Measurements from ENCODE around the gene REXO4. TPM values are rescaled to one million over a fixed set of nuclear protein-coding genes. Genes with fewer than 3 reads are reported as not detected.
A peak's percentile ranks its signal among the peaks of the same experiment; 100 is the strongest.

The REXO4 gene
- total and polyA plus RNA-seq, 10 of the 15 experiments (the other 5 are each of a cell fraction or from before 2014, with no cell fraction given) = 2.7 to 43.9 (median 30.5) TPM

DNA sequence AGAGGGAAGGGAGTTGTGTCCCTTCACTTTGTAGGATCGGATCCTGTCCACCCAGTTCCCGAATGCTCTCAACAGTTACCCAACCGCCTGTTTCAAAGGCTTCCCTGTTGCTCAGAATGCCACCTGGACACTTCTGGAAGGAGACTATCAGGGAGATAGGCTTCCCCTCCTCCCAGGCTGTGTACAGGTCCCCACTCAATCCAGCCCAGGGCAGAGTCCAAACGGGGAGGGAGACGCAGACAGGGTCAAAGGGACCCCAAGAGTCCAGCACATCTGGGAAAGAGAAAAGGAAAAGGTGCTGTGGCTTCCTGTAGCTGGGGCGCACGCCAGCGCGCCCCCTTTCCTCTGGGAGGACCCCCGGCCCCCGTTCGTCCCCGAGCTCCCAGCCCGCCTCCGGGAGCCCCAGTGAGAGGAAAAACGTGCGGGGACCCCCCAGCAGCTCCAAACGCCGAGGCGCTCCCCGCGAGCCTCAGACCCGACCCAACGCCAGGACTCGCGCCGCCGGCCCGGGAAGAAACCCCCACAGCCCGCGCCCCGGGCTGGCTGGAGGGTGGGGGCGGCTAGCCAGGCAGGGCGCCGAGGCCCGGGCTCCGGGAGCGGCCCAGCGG, 42.6 kb downstream of the REXO4 start (continued):
- TF ChIP-seq SUPT20H (IDR thresholded peaks at IDR 0.05; ENCODE audit: borderline replicate concordance, control insufficient read depth, low read depth, low read length) (no peak), EGR1 (IDR thresholded peaks at IDR 0.05; ENCODE audit: borderline replicate concordance in 1 of 2, low read depth in 2 of 2, low read length in 2 of 2) (no peak), ZZZ3 (IDR thresholded peaks at IDR 0.05; ENCODE audit: control insufficient read depth, insufficient read length, low read depth) (no peak), YY1 (IDR thresholded peaks at IDR 0.05; ENCODE audit: low read depth, low read length) (no peak), TAF1 (IDR thresholded peaks at IDR 0.05; ENCODE audit: borderline replicate concordance, low read depth, low read length) (no peak), CHD2 (IDR thresholded peaks at IDR 0.05; ENCODE audit: borderline replicate concordance, low read depth, low read length) (no peak), MEF2A (IDR thresholded peaks at IDR 0.05; ENCODE audit: insufficient read depth, low read depth, low read length) (no peak), NFXL1 (IDR thresholded peaks at IDR 0.05; ENCODE audit: borderline replicate concordance) (no peak), NFIC (IDR thresholded peaks at IDR 0.05; ENCODE audit: low read depth, low read length) (no peak), CEBPB (IDR thresholded peaks at IDR 0.05; ENCODE audit: borderline replicate concordance in 1 of 2, low read depth in 2 of 2, low read length in 2 of 2) (no peak), YBX1 (IDR thresholded peaks at IDR 0.05) (no peak)
- TF ChIP-seq, protein P1, sequence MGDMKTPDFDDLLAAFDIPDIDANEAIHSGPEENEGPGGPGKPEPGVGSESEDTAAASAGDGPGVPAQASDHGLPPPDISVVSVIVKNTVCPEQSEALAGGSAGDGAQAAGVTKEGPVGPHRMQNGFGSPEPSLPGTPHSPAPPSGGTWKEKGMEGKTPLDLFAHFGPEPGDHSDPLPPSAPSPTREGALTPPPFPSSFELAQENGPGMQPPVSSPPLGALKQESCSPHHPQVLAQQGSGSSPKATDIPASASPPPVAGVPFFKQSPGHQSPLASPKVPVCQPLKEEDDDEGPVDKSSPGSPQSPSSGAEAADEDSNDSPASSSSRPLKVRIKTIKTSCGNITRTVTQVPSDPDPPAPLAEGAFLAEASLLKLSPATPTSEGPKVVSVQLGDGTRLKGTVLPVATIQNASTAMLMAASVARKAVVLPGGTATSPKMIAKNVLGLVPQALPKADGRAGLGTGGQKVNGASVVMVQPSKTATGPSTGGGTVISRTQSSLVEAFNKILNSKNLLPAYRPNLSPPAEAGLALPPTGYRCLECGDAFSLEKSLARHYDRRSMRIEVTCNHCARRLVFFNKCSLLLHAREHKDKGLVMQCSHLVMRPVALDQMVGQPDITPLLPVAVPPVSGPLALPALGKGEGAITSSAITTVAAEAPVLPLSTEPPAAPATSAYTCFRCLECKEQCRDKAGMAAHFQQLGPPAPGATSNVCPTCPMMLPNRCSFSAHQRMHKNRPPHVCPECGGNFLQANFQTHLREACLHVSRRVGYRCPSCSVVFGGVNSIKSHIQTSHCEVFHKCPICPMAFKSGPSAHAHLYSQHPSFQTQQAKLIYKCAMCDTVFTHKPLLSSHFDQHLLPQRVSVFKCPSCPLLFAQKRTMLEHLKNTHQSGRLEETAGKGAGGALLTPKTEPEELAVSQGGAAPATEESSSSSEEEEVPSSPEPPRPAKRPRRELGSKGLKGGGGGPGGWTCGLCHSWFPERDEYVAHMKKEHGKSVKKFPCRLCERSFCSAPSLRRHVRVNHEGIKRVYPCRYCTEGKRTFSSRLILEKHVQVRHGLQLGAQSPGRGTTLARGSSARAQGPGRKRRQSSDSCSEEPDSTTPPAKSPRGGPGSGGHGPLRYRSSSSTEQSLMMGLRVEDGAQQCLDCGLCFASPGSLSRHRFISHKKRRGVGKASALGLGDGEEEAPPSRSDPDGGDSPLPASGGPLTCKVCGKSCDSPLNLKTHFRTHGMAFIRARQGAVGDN (IDR thresholded peaks at IDR 0.05) = no peak
- TF ChIP-seq, protein P2, sequence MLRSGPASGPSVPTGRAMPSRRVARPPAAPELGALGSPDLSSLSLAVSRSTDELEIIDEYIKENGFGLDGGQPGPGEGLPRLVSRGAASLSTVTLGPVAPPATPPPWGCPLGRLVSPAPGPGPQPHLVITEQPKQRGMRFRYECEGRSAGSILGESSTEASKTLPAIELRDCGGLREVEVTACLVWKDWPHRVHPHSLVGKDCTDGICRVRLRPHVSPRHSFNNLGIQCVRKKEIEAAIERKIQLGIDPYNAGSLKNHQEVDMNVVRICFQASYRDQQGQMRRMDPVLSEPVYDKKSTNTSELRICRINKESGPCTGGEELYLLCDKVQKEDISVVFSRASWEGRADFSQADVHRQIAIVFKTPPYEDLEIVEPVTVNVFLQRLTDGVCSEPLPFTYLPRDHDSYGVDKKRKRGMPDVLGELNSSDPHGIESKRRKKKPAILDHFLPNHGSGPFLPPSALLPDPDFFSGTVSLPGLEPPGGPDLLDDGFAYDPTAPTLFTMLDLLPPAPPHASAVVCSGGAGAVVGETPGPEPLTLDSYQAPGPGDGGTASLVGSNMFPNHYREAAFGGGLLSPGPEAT (IDR thresholded peaks at IDR 0.05; ENCODE audit: low read depth) = 0 out of 2 replicates have a peak, but pooled peaks have one; percentile 16
- TF ChIP-seq, protein P3, sequence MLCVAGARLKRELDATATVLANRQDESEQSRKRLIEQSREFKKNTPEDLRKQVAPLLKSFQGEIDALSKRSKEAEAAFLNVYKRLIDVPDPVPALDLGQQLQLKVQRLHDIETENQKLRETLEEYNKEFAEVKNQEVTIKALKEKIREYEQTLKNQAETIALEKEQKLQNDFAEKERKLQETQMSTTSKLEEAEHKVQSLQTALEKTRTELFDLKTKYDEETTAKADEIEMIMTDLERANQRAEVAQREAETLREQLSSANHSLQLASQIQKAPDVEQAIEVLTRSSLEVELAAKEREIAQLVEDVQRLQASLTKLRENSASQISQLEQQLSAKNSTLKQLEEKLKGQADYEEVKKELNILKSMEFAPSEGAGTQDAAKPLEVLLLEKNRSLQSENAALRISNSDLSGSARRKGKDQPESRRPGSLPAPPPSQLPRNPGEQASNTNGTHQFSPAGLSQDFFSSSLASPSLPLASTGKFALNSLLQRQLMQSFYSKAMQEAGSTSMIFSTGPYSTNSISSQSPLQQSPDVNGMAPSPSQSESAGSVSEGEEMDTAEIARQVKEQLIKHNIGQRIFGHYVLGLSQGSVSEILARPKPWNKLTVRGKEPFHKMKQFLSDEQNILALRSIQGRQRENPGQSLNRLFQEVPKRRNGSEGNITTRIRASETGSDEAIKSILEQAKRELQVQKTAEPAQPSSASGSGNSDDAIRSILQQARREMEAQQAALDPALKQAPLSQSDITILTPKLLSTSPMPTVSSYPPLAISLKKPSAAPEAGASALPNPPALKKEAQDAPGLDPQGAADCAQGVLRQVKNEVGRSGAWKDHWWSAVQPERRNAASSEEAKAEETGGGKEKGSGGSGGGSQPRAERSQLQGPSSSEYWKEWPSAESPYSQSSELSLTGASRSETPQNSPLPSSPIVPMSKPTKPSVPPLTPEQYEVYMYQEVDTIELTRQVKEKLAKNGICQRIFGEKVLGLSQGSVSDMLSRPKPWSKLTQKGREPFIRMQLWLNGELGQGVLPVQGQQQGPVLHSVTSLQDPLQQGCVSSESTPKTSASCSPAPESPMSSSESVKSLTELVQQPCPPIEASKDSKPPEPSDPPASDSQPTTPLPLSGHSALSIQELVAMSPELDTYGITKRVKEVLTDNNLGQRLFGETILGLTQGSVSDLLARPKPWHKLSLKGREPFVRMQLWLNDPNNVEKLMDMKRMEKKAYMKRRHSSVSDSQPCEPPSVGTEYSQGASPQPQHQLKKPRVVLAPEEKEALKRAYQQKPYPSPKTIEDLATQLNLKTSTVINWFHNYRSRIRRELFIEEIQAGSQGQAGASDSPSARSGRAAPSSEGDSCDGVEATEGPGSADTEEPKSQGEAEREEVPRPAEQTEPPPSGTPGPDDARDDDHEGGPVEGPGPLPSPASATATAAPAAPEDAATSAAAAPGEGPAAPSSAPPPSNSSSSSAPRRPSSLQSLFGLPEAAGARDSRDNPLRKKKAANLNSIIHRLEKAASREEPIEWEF (IDR thresholded peaks at IDR 0.05; ENCODE audit: insufficient replicate concordance, low read depth, low read length) = no peak
- TF ChIP-seq, protein P4, sequence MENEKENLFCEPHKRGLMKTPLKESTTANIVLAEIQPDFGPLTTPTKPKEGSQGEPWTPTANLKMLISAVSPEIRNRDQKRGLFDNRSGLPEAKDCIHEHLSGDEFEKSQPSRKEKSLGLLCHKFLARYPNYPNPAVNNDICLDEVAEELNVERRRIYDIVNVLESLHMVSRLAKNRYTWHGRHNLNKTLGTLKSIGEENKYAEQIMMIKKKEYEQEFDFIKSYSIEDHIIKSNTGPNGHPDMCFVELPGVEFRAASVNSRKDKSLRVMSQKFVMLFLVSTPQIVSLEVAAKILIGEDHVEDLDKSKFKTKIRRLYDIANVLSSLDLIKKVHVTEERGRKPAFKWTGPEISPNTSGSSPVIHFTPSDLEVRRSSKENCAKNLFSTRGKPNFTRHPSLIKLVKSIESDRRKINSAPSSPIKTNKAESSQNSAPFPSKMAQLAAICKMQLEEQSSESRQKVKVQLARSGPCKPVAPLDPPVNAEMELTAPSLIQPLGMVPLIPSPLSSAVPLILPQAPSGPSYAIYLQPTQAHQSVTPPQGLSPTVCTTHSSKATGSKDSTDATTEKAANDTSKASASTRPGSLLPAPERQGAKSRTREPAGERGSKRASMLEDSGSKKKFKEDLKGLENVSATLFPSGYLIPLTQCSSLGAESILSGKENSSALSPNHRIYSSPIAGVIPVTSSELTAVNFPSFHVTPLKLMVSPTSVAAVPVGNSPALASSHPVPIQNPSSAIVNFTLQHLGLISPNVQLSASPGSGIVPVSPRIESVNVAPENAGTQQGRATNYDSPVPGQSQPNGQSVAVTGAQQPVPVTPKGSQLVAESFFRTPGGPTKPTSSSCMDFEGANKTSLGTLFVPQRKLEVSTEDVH (IDR thresholded peaks at IDR 0.05; ENCODE audit: low read depth, partially characterized antibody) = no peak

Measured in GM12878 (cell line).